Erythroblast (primary cell): ENCODE results near the gene WASF2.

Source experiments
- GATA1 ChIP-seq: IDR thresholded peaks from 2 replicates; pipeline ENCODE4 v1.6.1; 2011; ENCODE audit warnings: low read depth, mild to moderate bottlenecking, control low read depth, low read length, moderate library complexity
- POLR2A ChIP-seq: IDR thresholded peaks from 2 replicates; pipeline ENCODE4 v1.6.1; 2011; ENCODE audit warnings: mild to moderate bottlenecking, low read length

DNA sequence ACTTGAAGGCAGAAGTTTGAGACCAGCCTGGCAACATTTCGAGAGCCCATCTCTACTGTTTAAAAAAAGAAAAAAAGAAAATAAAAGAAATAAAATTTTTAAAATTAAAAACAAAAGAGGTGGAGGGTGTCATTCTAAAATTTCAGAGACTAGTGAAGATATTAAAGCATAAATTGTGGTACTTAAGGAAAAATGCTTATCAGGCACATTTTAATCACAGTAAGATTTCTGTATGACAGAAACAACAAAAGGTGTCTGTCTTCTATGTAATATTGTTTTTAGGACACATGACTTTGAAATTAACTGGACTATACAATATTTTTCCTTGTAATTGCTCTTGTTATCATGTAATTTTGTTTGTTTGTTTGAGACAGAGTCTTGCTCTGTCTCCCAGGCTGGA, 4.6 kb downstream of the WASF2 start:
- TF ChIP-seq POLR2A (no peak), GATA1 (no peak)
